NCI-H146 (cell line): ENCODE results near the gene RNU2-63P.
"Not testable (repeated sequence)": the region's sequence is repeated elsewhere in the genome, so short reads cannot be mapped to it uniquely, and the experiment has no call there.

Experiments used
- DNase-seq: peaks from one replicate; lab custom pipeline; 2025; lab: John Stamatoyannopoulos, UW

RNU2-63P gene

DNA sequence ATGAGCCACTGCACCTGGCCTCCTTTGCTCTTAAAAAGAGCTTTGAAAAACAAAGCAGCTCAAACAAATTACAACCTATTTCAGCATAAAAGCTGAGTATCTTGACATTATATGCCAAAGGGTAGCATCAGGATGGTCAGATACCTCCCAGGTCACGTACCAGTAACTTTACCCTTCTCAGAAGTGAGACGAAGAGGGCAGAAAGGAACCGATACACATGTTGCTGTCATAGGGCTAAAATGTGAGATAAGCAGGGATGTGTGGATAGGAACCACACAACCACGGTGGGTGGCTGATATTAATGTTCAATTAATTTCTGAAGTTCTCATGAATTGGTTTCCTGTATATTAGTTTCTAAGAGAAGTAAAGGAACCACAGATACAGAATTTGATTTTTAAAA lies 12.6 kb upstream of the RNU2-63P start:
- DNase-seq, result no peak

DNA sequence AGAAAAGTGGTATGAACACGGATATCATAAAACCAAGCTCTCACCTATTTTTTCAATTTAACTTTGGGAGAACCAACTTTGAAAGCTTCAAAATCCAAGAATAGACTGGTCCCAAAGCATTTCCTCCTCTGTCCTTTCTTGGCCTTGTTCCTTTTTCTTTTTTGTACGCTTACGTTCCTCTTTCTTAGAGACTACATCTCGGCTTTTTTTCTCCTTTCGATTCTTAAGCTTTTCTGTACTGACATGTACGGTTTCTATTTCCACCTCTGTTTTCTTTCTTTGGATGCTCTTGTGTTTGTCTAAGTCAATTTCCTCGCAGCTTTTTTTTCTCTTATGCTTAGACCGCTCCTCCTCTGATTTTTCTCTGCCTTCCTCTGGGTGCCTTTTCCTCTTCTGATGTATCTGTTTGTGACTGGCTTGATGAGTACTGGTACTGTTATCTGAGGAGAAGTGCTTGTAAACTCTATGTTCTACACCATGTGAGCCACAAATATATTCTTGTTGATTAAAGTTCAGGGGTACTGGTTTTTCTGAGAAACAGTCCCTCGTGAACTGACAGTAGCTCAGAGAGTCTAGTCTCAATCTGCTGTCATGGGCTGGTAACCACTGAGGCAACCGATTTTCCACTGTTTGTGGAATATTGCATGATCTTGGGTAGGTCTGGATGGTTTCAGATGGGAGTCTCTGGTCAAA lies 11.5 kb upstream of the RNU2-63P start:
- no peak for DNase-seq

DNA sequence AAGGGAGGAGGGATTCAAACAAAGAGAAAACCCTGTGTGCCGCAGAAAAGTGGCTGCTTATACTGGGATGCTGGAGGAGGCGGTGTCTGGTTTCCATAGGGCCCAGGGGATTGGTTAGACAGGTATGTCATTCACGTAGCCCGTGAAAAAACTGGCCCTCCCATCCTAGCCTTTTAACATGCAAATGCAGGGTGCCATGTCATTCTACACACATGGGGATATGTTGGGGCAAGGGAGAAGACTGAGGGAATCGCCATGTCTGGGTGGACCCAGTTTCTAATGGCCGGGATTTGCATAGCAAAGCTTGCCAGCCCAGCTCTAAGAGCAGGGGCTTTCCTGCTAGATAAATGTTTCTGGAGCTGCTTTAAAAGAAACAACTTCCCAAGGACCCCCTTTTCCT lies 8.2 kb upstream of the RNU2-63P start:
- DNase-seq, result no peak

DNA sequence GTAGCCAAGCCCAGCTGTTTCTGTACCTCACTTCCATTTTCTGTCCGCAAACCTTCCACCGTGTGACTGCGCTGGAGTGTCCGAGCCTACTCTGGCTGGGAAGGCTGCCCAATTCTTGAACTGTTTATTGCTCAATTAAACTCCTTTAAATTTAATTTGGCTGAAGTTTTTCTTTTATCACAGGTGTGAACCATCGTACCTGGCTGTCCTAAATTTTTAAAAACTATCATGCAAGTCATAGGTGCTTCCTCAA lies 6.2 kb upstream of the RNU2-63P start:
- no peak for DNase-seq

DNA sequence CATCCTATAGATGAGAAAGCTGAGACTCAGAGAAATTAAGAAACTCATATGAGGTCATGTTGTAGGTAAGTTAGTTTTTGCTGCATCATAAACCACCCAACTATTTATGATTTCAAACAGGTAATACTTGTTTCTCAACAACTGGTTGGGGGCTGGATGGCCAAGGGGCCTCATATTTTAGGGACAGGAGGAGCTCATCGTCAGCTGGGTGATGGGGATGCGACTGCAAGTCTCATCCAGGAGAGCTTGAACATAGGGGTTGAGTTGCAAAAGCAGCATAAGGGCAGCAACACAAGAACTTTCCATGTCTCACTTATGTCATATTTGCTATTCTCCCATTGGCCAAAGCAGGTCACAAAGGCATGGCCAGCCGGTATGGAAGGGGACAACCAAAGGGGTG lies 3.6 kb upstream of the RNU2-63P start:
- DNase-seq, result no peak

DNA sequence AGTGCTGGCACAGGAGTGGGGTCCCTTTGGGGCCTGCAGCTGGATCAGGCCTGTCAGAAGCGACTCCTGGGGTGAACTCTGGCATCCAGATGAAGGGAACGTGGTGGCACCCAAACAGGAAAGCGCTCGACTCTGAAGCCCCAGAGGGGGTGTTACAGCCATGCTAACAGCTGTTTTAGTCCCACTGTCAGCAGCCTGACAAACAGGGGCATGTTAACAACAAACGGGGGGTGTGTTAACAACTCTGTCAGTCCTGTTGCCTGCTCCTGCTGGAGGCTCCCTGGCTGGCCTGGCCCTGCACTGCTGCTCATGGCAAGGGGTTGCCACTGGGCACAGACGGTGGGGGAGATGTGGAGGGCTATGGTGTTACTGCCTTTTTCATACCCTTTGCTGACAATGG lies 2.6 kb upstream of the RNU2-63P start:
- no peak for DNase-seq

DNA sequence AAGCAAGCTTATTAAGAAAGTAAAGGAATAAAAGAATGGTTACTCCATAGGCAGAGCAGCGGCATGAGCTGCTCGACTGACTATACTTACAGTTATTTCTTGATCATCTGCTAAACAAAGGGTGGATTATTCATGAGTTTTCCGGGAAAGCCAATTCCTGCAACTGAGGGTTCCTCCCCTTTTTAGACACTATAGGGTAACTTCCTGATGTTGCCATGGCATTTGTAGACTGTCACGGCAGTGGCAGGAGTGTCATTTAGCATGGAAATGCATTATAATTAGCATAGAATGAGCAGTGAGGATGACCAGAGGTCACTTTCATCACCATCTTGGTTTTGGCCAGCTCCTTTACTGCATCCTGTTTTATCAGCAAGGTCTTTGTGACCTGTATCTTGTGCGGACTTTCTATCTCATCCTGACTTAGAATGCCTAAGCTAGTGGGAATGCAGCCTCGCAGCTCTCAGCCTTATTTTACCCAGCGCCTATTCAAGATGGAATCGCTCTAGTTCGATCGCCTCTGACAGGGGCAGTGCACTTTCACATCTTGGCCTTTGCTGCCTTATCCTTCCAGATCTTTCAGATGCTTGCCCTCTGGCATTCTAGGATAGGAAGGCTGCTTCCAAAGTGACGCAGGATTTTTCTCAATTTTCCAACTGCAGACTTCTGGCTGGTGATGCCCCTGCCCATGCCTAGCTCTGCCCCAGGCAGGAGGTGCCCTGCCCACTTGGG lies 1.9 kb upstream of the RNU2-63P start:
- not testable (repeated sequence) for DNase-seq

DNA sequence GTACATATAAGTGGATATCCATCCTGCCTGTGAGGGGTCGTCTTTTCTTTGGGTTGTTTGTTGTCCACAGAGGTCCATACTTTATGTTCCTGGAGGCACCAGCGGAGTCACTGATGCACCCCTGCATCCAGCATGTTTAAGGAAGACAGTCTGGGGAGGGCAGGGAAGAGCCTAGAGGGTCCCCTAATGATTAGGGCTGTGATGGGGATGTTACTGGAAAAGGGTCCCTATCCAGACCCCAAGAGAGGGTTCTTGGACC lies 1.4 kb upstream of the RNU2-63P start:
- not testable (repeated sequence) for DNase-seq

DNA sequence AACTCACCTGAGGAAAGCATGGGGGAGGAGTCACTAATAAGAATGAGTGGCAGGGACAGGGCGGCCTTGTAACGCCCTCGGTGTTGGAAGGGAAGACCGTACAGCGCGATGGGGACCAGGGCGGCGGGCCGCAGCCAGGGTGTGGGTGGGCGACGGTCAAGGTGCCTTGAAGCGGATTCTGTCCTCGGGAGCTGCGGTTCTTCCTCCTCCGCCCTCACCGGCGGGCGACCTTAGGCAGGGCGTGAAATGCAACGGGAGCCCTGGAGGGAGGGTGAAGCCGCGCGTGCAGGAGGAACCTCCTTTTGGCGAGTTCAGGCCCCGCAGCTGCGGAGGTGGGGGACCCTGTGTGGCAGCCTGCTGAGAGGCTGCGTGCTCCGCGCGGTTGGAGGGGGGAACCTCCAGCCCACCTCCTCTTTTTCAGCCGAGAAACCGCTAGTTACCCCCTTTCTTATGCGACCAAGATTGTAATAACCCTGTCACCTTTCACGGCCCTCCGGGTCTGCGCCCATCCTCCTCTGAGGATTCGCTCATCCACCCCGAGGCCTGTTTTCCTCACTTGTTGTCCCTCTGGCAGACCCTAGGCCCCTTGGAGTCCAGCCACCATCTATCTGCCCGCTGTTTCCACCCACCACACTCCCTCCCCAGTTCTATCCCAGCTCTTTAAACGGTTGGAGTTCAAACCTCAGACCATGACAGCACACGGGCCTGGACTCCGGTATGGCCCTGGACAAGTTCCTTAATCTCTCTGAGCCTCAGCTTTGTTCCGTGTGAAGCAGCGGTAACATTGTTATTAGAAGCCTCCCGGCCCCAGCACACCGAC lies 823 bp upstream of the RNU2-63P start:
- peak; percentile 78 for DNase-seq

DNA sequence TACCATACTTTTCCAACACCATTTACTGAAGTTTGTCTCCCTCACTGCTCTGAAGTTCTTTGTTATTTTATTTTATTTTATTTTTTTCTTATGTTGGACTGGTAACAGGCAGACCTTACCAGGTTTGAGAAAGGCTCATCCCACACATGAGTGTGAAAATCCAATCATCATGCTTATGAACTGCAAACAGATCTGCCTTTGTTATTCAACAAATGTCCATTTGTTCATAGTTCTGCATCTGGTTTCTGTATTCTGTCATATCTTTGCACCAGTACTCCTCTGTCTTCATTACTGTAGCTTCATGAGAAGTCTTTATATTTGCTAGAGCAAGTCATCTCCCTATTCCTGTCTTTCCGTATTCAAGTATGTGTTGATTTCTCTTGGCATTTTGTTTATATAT lies 5.3 kb downstream of the RNU2-63P start:
- no peak for DNase-seq

DNA sequence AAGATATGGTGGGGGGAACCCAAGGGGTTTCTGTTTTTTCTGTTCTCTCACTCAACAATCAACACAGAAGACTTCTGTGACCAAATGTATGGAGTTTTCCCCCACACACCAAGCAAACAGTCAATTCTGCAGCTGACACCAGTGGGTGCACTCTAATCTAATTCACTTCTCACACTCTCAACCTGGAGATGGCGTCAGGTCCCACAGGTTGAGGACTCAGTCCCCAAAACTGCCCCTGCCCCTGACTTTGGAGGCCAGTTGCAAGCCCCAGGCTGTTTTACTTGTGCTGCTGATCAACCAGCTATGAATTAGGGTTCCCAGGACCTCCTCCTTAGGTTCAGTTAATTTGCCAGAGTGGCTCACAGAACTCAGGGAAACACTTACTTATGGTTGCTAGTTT lies 6.2 kb downstream of the RNU2-63P start:
- no peak for DNase-seq

DNA sequence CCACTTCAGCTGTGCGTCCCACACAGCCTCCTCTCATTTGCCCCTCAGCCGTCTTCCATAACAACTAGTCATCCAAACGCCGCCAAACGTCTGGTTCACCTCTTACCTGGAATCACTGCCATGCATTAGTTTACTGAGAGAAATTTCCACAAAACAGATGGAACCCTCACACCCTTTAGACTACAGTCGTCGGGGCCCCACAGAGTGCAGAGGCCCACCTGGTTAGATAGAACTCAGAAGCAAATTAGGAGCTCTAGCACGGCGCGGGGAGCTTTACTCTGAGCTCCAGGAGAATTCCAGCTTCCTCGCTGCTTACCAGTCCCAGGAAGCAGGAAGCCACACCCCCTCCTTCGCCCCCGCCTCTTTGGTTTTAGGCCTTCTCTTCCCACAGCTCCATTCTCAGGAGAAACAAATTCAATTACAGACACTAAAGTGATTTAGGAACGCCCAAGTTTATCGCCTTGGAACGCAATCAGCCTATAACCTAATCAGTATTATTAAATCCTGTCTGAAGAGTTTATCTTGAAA lies 9.4 kb downstream of the RNU2-63P start:
- no peak for DNase-seq

DNA sequence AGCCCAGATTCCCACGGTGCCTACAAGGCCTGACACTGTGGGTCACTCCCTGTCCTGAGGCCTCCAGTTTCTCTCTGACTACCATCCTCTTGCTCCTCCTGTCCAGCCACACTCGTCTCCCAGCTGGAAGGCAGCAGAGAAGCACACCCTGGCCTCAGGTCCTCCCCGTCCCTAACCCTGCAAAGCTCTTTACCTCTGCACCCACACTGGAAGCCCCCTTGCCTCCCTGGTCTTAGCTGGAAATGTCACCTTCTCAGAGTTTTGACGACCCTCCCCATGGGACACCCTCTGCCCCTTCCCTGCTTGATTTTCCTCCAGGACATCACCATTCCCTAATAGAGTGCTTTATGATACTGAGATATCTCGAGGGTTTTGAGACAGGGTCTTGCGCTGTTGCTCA lies 10.6 kb downstream of the RNU2-63P start:
- DNase-seq, result no peak

DNA sequence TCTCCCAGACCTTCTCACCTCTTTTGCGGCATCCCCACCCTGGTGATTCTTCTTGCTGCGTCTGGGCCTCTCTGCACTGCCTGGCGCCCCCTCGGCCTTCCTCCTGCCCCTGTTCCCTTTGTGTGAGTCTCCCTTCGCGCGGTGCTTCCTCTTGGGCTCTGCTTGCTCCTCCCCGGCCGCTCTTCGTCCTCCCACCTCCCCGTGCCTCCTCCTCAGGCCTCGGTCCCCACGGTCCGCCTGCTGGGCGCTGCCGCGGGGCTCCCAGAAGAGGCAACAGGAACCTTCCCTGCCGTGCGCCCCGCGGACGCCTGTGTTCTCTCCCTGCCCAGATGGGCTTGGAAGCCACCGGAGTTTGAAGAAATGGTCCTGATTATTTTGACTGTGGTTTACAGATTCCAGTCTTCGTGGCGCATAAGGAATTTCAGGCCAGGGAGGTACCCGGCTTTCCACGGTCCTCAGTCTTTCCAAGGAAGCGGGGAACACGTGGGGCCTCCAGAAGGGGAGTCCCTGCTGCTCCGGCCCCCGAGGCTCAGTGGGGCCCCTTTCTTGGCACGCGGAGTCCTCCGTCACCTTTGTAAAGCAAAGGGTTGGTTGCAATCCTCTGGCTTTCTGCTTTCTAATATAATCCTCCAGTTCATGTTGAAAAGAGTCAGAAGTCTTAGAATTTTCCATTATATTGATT lies 13.1 kb downstream of the RNU2-63P start:
- peak; percentile 46 for DNase-seq

DNA sequence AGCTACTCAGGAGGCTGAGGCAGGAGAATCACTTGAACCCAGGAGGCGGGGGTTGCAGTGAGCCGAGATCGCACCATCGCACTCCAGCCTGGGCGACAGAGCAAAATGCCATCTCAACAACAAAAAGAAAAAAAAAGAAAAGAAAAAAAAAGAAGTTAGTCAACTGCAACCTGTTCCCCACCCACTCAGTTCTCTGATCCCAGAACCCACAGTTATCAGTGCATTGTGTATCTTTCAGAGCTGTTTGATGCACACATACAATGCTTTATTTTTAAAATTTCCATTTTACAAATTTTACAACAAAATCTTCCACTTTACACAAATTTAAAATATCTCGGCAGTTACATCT lies 14.0 kb downstream of the RNU2-63P start:
- DNase-seq, result no peak

DNA sequence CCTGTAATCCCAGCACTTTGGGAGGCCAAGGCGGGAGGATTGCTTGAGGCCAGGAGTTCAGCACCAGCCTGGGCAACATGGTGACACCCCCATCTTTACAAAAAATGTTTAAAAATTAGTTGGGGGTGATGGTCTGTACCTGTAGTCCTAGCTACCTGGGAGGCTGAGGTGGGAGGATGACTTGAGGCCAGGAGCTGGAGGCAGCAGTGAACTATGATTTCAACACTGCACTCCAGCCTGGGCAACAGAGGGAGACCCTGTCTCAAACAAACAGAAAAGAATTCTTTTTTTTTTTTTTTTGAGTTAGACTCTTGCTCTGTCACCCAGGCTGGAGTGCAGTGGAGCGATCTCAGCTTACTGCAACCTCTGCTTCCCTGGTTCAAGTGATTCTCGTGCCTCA lies 15.9 kb downstream of the RNU2-63P start:
- DNase-seq, result not testable (repeated sequence)

DNA sequence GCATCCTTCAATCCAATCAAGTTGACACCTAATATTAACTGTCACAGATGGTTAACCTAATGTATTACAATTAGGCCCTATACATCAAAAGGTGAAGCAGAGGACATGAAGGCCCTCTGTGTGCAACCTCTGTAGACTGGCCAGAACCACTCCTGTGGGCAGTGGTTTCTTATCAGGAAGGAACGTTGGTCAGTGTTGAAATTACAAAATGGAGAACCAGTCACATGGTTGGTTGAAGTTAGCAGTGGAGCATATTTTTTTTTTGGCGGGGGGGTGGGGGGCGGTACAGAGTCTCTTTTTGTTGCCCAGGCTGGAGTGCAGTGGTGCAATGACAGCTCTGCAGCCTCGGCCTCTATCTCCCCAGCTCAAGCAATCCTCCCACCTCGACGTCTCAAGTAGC lies 19.8 kb downstream of the RNU2-63P start:
- DNase-seq, result no peak

DNA sequence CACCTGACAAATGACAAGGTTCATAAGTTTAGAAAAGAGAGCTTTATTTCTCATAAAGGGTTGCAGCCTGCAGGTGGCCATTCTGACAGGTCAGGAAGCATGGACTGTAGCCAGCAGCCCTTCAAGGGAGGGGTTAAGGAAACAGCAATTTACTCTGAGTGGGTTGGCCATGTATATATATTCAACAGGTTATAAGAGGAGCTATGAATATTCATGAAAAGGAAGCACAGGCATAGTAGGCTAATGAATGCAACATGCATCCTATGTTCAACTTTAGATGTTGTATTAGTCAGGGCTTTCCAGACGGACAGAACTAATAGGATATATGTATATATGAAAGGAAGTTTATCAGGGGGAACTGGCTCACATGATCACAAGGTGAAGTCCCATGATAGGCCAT lies 20.6 kb downstream of the RNU2-63P start:
- no peak for DNase-seq

DNA sequence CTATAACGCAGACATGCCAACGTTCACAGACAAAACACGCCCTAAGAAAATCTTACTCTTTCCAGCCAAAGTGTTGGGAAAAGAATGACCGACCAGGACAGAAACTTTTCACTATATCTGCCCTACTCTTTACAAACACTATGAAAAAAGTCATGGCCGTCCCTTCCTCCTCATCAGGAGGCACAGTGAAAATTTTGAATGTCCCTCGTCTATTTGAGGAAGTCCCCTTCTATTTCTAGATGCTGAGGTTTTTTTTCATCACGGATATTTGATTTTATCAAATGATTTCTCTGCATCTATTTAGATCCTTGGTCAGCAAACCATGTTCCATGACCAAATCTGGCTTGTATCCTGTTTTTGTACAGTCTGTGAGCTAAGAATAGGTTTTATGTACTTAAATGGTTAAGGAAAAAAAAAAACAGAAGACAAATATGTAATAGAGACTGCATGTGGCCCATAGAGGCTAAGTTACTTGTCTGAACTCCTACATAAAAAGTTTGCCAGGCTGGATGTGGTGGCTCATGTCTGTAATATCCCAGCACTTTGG lies 22.0 kb downstream of the RNU2-63P start:
- not testable (repeated sequence) for DNase-seq

DNA sequence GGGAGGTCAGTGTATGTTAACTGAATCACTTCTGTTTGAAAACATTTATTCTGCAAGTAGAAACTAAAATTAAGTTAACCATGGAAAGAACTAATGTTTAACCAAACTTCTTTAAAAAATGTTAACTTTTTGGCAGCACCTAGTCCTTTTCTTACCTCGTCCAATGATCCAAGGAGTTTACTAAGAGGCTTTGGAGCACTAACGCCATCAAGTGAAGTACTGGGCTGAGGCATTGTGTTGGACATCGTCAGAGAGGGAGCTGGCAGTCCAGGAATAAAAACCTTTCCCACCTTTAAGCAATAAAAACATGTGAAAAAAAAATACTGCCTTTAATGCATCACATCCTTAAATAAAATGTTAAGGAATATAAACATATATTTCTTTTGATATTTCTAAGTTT lies 23.8 kb downstream of the RNU2-63P start:
- DNase-seq, result not testable (repeated sequence)

DNA sequence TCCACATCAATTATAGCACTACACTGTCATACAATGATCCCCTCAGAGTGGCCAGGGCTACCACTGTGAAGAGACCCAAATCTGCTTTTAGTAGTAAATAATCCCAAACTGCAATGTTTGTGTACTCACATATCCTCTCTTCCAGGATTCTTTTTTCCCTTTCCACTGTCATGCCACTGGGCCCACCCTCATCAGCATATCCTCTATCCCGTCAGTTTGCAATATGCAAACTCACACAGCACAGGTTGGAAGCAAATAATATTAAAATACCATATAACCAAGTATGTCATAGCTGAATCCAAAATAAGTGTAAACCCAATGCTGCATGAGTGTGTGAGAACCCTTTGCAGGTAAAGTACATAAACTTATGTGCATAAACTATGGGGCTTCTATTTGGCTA lies 28.9 kb downstream of the RNU2-63P start:
- not testable (repeated sequence) for DNase-seq

DNA sequence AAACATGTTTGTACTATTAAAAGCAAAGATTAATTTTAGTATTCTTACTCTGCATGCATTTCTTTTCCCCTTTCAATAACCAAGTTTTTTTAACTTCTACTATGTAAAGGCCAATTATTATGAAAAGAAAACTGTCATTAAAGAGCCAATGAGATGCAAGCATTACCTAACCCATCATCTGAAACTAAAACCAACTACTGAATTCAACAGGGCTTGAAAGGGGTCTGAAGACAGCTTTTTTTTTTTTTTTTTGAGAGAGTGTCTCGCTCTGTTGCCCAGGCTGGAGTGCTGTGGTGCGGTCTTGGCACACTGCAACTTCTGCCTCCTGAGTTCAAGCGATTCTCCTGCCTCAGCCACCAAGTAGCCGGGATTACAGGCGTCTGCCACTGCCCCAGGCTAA lies 30.4 kb downstream of the RNU2-63P start:
- not testable (repeated sequence) for DNase-seq
